T-helper 9 cell (primary cell): ENCODE results near the gene DNAH8.
A peak's percentile ranks its signal among the peaks of the same experiment; 100 is the strongest.
"Not testable (repeated sequence)": the region's sequence is repeated elsewhere in the genome, so short reads cannot be mapped to it uniquely, and the experiment has no call there.

ENCODE experiments used
- DNase-seq: peaks from one replicate; pipeline ENCODE4 v3.0.0-alpha.2; 2020

Gene DNAH8

DNA sequence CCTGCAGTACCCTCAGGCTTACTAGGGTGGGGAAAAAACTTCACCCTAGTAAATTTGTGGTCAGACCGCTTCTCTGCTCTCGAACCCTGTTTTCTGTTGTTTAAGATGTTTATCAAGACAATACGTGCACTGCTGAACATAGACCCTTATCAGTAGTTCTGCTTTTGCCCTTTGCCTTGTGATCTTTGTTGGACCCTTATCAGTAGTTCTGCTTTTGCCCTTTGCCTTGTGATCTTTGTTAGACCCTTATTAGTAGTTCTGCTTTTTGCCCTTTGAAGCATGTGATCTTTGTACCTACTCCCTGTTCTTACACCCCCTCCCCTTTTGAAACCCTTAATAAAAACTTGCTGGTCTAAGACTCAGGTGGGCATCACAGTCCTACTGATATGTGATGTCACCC, 15.4 kb upstream of the DNAH8 start:
- not testable (repeated sequence) for DNase-seq

DNA sequence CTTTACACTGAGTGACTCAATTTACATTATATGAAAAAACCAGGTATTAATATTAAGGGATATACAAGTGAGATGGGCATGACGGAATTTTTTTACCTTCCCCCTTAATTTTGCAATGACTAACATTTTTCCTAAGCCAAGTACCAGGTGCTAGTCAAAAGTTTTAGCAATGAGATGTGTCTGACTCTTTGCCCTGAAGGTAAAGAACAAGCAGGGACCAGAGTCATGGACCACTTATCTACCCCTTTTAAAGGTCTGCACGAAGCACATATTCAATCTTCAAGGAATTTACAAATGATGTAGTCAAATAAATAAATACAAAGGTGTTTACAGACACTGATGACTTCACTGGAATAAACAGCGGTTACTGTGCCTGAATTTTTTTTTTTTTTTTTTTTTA, 13.6 kb upstream of the DNAH8 start:
- DNase-seq, result no peak

GRCh38 chr6:38702558-38703397, 12.3 kb upstream of the DNAH8 start, which contains the start of gene GLO1:
TSS of gene GLO1 (minus strand) at chr6:38703145. CDS start at chr6:38703054, 91 bp downstream.
- DNase-seq, result peak; percentile 91

DNA sequence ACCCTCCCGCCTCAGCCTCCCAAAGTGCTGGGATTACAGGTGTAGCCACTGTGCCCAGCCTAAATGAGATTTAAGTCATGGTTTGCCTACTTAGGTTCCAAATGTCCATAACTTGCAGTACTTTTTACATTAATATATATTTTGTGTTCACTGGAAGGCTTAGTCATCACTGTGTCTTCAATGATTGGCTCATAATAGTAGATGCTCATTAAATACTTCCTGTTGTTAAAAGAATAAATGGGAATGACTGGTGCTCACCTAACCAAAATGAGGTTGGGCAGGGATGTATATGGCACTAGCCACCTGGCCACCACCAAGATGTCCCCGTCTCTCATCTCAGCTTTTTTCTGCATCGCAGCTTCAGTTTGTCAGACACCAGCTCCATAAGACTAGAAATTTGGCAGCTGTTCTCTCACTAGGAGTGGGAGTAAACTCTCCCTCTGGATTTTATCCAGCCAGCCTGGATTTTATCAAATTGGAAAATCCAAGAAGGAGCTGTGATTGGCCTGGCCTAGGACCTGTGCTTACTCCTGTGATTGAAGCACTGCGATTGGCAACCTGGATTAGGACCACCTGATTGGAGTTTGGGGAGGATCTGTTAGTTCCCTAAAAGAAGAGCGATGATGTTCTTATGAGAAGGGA, 11.0 kb upstream of the DNAH8 start:
- no peak for DNase-seq

DNA sequence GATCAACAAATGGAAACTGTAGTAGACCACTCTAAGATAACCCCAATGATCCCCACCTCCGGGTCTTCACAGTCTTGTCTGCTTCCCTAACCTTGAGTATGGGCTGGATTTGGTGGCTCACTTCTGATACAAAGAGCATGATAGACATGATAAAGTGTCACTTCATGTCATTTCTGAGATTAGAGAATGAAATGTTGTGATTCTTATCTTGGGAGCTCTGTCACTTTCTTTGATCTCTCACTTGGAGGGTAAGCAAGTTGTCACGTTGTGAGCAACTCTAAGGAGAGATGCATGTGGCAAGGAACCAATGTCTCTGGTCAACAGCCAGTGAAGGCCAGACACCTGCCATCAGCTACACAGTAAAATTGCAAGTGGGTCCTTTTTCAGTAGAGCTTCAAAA, 9.2 kb upstream of the DNAH8 start:
- no peak for DNase-seq

- DNase-seq, result no peak
Measured at GRCh38 chr6:38708496-38708895, 6.6 kb upstream of the DNAH8 start.

DNA sequence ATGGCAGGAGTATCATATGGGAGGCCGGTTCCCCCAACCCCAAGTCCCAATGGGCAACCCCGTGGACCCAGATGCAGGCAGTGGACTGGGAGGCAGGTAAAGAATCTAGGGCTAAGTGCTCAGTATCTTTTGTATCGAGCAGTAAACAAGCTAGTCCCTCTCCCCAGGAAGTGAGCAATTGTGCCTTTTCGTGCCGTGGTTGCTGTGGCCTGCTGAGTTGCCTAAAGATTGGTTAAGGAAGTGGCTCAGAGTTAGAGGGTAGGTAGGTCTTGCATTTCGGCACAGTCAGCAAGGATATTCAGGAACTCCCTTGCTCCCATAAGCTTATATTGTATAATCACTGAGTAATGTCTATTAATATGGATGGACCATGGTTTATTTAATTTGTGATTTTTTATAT, 1.3 kb upstream of the DNAH8 start:
- DNase-seq, result peak; percentile 22

DNA sequence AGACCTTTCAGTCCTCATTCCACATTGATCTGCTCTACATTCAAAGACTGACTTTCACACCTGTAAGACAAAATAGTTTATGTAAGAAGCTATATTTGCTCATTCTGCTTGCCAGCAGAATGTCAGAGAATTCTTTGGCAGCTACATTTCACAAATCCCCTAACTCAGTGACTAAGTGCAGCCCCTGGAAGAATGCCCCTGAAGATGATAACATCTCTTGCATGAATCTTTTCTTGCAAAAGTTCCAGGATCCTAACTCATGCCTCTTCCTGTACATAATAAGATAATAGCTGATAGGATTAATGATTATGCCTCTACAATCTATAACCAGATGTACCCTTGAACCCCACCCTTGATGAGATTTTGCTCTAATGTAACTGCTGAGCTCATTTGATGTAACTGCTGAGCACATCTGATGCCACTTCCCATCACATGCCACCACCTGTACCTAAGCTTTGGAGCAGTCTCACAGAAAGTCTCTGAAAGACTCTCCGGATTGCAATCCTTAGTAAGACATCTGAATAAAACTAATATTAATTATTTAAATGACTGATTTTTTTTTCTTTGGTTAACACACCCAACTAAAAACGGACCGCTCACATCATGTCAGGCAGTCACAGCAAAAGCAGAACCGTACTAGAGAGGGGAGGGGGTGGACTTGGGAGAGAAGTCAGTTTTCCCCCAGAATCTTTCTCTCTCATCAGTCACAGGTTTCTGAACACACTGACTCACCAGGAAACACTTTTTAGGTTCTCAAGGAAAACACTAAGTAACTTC, 684 bp upstream of the DNAH8 start:
- DNase-seq, result no peak

GRCh38 chr6:38716825-38717224, 1.7 kb downstream of the DNAH8 start:
- no peak for DNase-seq

DNA sequence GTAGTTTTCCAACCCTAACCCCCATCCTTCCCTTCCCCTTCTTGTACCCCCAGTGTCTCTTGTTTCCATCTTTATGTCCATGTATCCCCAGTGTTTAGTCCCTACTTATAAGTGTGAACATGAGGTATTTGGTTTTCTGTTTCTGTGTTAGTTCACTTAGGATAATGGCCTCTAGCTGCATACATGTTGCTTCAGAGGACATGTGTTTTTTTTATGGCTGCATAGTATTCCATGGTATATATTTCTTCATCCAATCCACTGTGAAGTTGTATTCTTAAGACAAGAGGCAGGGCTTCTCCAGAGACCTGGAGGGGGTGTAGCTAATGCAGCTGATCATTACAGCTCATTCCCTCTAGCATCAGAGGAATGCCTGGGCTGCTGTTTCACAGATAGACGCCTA, 4.2 kb downstream of the DNAH8 start:
- no peak for DNase-seq

- no peak for DNase-seq
Measured at GRCh38 chr6:38720295-38720694, 5.2 kb downstream of the DNAH8 start.

GRCh38 chr6:38722038-38722437, 6.9 kb downstream of the DNAH8 start:
- no peak for DNase-seq

- no peak for DNase-seq
Measured at GRCh38 chr6:38722727-38723334, 7.7 kb downstream of the DNAH8 start.

DNA sequence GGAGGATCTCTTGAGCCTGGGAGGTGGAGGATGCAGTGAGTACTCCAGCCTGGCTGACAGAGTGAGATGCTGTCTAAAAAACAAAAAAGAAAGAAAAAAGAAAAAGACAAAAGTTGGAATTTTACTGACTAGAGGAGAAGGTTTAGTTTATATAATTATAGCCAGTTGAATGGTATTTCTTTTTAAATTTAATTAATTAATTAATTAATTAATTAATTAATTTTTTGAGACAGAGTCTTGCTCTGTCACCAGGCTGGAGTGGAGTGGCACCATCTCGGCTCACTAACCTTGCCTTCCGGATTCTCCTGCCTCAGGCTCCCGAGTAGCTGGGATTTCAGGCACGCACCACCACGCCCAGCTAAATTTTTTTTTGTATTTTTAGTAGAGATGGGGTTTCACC, 8.7 kb downstream of the DNAH8 start:
- no peak for DNase-seq

DNA sequence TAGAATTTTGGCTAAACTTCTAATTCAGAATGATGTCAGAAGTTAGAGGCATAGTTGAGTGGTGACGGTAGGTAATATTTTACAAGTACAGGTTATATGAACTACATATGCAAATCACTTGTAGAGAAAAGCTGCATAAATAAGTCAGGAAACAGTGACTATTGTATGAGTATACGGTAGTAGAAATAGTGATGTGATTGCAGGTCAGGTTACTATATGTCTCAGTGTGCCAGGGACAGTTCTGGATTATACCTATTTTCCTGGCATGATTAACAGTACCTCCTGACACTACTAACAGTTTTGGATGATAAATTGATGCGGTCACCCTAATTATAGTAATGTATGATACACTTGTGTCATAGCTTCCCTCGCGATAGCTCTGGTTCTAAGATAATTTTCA, 9.2 kb downstream of the DNAH8 start:
- DNase-seq, result no peak

DNA sequence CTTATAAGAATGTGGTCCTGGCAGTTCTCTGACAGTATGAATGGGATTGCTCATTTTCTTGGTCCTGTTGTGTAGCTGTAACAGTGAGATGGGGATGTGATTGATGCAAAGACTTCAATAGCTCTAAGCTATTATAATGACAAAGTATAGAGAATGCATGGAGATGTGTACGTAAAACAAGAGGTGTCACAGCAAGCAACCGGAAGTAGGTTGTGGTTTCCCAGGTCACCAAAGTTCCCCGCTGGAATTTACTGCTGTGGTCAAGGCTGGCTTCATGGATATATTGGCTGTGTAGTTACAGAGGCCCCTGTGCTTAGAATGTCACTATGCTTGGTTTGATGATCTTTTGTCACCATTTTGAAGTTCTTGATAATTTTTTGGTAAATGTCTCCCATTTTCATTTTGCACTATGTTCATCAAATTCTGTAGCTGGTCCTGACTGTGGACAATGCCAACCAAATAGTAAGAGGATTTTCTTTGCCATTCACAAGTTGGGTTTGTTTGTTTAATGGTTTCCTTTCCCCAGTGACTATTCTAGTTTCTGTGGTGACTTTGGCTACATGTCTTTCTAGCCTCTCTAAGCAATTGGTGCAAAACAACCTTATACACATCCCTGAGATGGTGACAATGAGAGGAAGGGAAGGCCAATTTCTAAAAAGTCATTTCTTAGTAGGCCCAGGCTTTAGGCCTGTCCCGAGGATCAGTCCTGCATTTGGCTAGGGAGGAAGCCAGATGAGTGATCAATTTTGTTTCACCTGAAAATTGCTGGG, 10.5 kb downstream of the DNAH8 start:
- no peak for DNase-seq

DNA sequence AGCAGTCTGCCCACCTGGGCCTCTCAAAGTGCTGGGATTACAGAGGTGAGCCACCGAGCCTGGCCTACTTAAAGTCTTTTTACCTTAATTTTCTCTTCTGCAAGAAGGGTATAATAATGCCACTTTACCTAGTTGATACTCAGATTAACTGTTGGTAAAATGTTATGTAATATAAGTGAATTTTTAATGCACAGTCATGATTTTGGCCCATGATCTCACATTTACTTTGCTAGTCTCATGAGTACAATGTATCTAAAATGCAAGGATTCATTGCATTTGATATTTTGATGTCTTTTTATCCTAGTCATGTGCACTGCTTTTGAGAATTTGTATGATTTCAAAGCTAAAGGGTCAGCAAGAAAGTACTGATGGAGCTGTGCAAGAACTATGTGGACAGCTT, 13.1 kb downstream of the DNAH8 start:
- DNase-seq, result no peak

DNA sequence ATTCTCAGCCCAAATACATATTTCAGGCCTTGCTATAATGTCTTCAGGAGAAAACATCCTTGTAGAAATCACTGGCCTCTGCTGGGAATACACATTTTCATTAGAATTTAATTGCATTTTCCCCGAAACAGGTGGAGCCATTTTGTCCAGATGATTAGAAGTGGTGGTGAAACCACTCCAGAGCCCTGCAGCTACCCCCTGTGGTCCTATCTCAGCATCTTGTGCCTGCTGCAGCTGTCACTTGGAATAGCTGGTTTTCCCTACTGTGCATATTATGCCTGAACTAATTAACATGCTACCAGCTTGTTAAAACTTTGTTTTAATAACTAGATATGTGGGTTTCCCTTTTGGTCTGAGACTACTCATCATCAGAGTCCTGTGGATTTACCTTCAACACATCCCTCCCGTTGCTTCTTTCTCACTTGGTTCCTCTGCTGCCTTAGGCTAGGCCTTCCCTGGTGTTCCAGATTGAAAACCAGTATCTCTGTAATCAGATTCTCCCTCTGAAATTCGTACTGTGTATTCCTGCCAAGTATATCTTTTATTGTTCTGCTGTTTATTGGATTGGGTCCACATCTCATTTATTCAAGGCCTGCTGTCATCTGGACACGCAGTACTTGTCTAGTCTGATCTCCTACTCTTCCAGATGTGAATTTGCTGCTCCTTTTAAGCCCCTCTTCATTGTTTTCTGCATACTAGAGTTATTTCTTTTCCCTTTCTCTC, 15.2 kb downstream of the DNAH8 start:
- no peak for DNase-seq

DNA sequence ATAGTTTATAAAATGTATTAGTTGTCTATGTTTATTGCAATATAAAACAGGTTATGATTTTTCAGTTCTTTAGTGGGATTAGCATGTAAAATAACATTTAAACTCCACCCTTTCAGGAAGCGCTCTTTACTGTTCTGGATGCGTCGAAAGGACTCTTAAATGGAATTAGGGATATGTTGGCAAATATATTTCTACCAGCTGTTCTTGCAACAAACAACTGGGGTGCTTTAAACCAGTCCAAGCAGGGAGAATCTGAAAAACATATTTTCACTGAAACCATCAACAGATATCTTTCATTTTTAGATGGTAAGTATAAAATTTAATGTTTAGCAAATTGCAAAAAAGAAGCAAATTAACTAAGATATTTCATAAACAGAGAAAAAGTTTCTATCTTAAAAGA, 21.8 kb downstream of the DNAH8 start:
- no peak for DNase-seq

- no peak for DNase-seq
Measured at GRCh38 chr6:38738261-38738660, 23.1 kb downstream of the DNAH8 start.

DNA sequence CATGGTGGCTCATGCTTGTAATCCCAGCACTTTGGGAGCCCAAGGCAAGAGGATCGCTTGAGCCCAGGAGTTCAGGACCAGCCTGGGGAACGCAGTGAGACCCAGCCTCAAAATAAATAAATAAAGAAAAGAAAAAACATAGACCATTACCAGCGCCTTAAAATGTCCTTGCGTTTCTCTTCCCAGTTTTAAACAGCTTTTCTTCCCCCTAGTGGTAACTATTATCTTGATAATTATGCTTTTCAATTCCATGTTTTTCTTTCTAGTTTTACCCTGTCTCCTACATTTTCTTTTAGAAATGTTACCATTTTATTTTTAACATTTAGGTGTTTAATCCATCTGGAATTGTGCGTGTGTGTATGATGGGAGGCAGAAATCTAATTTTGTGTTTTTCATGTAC, 24.4 kb downstream of the DNAH8 start:
- DNase-seq, result no peak

GRCh38 chr6:38749473-38749872, 34.4 kb downstream of the DNAH8 start:
- DNase-seq, result no peak
